Heart left ventricle (tissue), 16 donors: ENCODE results near the gene DHX36. TPM values are rescaled to one million over a fixed set of nuclear protein-coding genes. Genes with fewer than 3 reads are reported as not detected.

Experiments used
- ATAC-seq, 4 donors: fragments of 200-7000 bp; cut with Tn5 transposase; one replicate each; pipeline ENCODE4 v1.9.1; 2020 to 2022; ENCODE audit warnings: moderate library complexity in 4 of 4, mild to moderate bottlenecking in 3 of 4, moderate number of reproducible peaks in 1 of 4
- DNase-seq, 5 donors: peaks; one replicate each; pipeline ENCODE4 v3.0.0-alpha.2; 2020
- H3K27ac ChIP-seq, 12 donors: fragments of 200-600 bp; sonication (generic) in 4 of 12; one replicate each; pipeline versions ENCODE4 v1.5.0 to v1.8.0; 2016 to 2022; ENCODE audit warnings: mild to moderate bottlenecking in 2 of 12
- H3K27me3 ChIP-seq, 9 donors: fragments of 200-600 bp; sonication (generic) in 2 of 9; one replicate each; pipeline versions ENCODE4 v1.5.1 to v1.8.0; 2016 to 2022; ENCODE audit warnings: mild to moderate bottlenecking in 3 of 9
- H3K36me3 ChIP-seq, 9 donors: fragments of 200-600 bp; sonication (generic) in 2 of 9; one replicate each; pipeline versions ENCODE4 v1.5.0 to v1.8.0; 2018 to 2022; ENCODE audit warnings: mild to moderate bottlenecking in 2 of 9
- H3K4me1 ChIP-seq, 12 donors: fragments of 200-600 bp; sonication (generic) in 4 of 12; one replicate each; pipeline versions ENCODE4 v1.5.0 to v1.8.0; 2016 to 2022; ENCODE audit warnings: mild to moderate bottlenecking in 3 of 12
- H3K4me3 ChIP-seq, 12 donors: fragments of 200-600 bp; sonication (generic) in 4 of 12; one replicate each; pipeline versions ENCODE4 v1.5.0 to v1.8.0; 2017 to 2022; ENCODE audit warnings: mild to moderate bottlenecking in 9 of 12, moderate library complexity in 4 of 12
- H3K9me3 ChIP-seq, 12 donors: fragments of 200-600 bp; sonication (generic) in 4 of 12; one replicate each; pipeline versions ENCODE4 v1.5.0 to v1.8.0; 2016 to 2022; ENCODE audit warnings: mild to moderate bottlenecking in 1 of 12
- CTCF ChIP-seq, 12 donors: fragments of 200-600 bp; sonication (generic) in 4 of 12; IDR thresholded peaks; one replicate each; pipeline versions ENCODE4 v1.5.0 to v1.8.0; 2018 to 2022; ENCODE audit warnings: antibody characterized with exemption in 12 of 12, mild to moderate bottlenecking in 5 of 12
- POLR2A ChIP-seq, 2 donors: fragments of 450-650 bp; IDR thresholded peaks; one replicate each; pipeline ENCODE4 v1.6.1; 2017; ENCODE audit warnings: antibody characterized with exemption in 2 of 2, mild to moderate bottlenecking in 2 of 2, moderate library complexity in 2 of 2
- WGBS, 4 donors: extraction: QIAGEN DNeasy Blood & Tissue Kit in 2 of 4; methylation state at CpG; one replicate each; pipeline versions ENCODE4 v1.1.5 to v1.1.7; 2013 to 2018; 5-methylcytosine and 5-hydroxymethylcytosine counted together
- intact Hi-C, 10 donors: fragments of 100-400 bp; cut with DNase I; formaldehyde crosslinking; loops; one replicate each; pipeline versions ENCODE4 v1.11.1 to v1.14.2; 2022
- polyA plus RNA-seq, 2 donors: library from polyadenylated mRNA; stranded (reverse); fragments of 200-250 nt; gene quantifications; one replicate each; pipeline ENCODE4 v1.2.3, GENCODE V29; 2013
- total RNA-seq, 9 donors: library from RNA; depleted of rRNA in 2 of 9; stranded (reverse); fragments of >200 nt in 2 of 9; fragmentation: NEBNext Ultra II Directional in 3 of 9; extraction: Animal tissue kit (Norgen Biotek cat#: 25700) in 3 of 9; gene quantifications; one replicate each; pipeline versions ENCODE4 v1.1.0 to v1.2.4, GENCODE V29; 2016 to 2023
- donor health status: ischemic (EF 13 %, LVEDD 7.1; RV severe dilation, severe dysfunction).
- donor health status: healthy with polysubstance abuse.
- donor health status: DM: no; HTN: yes; CAD: no.
- donor health status: DM: no; HTN: no; CAD: no.
- donor health status: ischemic (EF 25% LVEDD 6.9; RV normal size, moderate dysfunction).
- donor health status: ischemic (EF 25% LVEDD 5.7; RV mildly dilated, moderate dysfunction).
- donor health status: healthy.
- donor health status: DM: yes; HTN: yes; CAD: no.
- donor health status: ischemic (EF 35%, LVEDD 5.7; RV mildly dilated, moderate dysfunction).
- donor health status: nonischemic (EF 11% LVEDD 7.7; RV severe dilation, severe dysfunction).
- donor health status: DM: yes; HTN: yes; CAD: no.
- donor health status: PGD.
- donor health status: ischemic (EF 29% LVEDD 5.4; RV normal size, mild dysfunction).
- donor health status: nonischemic (EF 23%, LVEDD 6.1; RV moderate dilation, normal function).

Gene DHX36
- total and polyA plus RNA-seq, 11 donors: 20.4 to 50.0 (median 34.2) TPM

DNA sequence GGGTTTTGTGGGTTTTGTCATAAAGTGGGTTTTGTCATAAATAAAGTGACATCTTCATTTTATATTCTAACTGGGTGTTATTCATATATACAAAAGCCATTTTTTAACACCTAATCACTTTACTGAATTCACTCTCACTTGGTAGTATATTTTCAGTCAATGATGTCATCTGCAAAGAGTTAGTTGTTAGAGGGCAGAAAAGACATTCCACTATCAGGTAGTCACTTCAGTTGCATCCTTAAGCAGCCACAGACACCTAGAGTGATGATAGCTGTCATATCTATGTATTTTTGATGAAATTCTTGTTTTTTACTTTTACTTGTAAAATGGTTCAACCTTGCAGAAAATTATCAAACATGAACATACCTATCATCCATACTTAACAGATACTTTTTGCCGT, 89.0 kb downstream of the DHX36 start:
- no peaks in the 10 kb centered on the region for H3K27me3 ChIP-seq
- TF ChIP-seq CTCF (IDR thresholded peaks at IDR 0.05) (no peak), POLR2A (IDR thresholded peaks at IDR 0.05) (no peak)
- peaks cover 0 to 2% (median 0%) of the 10 kb centered on the region in 9 donors for H3K36me3 ChIP-seq
- no peak for ATAC-seq
- no peak overlapping the region for H3K4me3 ChIP-seq
- no peak overlapping the region for H3K27ac ChIP-seq
- no peaks in the 10 kb centered on the region for H3K9me3 ChIP-seq
- peaks cover 0 to 6% (median 0%) of the 10 kb centered on the region in 12 donors for H3K4me1 ChIP-seq
- DNase-seq: no peak
- intact Hi-C loops: loop anchor here in 1 of 10 donors (10.0 kb wide), 1 partner anchor 111 kb away; the partner anchor contains the start of gene ARHGEF26
- 90 to 97% (median 95%) methylated on average over 1 of the region's 1 CpG for WGBS, 4 donors

- WGBS, 4 donors: 63 to 75% (median 72%) methylated on average over 2 of the region's 2 CpGs
- TF ChIP-seq POLR2A (IDR thresholded peaks at IDR 0.05): no peak
- no peak for TF ChIP-seq CTCF (IDR thresholded peaks at IDR 0.05)
- DNase-seq (no peak), ATAC-seq (no peak)
- no peak overlapping the region for H3K4me3 ChIP-seq
- H3K4me1 ChIP-seq: peaks cover 0 to 24% (median 0%) of the 10 kb centered on the region in 12 donors
- H3K27me3 ChIP-seq: no peaks in the 10 kb centered on the region
- peak overlapping the region in 1 of 12 donors; percentile 17 for H3K27ac ChIP-seq
- H3K9me3 ChIP-seq: no peaks in the 10 kb centered on the region
- intact Hi-C loops: no loop called here
- H3K36me3 ChIP-seq: peaks cover 0 to 7% (median 0%) of the 10 kb centered on the region in 9 donors
Measured at GRCh38 chr3:154229217-154229590, 95.1 kb downstream of the DHX36 start.

GRCh38 chr3:154228561-154229216, 95.6 kb downstream of the DHX36 start:
- DNase-seq: no peak
- H3K36me3 ChIP-seq: peaks cover 0 to 7% (median 0%) of the 10 kb centered on the region in 9 donors
- H3K4me3 ChIP-seq: no peak overlapping the region
- ATAC-seq: no peak
- TF ChIP-seq CTCF (IDR thresholded peaks at IDR 0.05) (no peak), POLR2A (IDR thresholded peaks at IDR 0.05) (no peak)
- peaks cover 0 to 24% (median 0%) of the 10 kb centered on the region in 12 donors for H3K4me1 ChIP-seq
- WGBS, 4 donors: 61 to 73% (median 62%) methylated on average over 6 of the region's 6 CpGs
- H3K9me3 ChIP-seq: no peaks in the 10 kb centered on the region
- peak overlapping the region in 1 of 12 donors; percentile 17 for H3K27ac ChIP-seq
- intact Hi-C loops: no loop called here
- no peaks in the 10 kb centered on the region for H3K27me3 ChIP-seq

GRCh38 chr3:154227531-154227930, 96.8 kb downstream of the DHX36 start:
- intact Hi-C loops: no loop called here
- ATAC-seq (no peak), DNase-seq (no peak)
- H3K4me3 ChIP-seq: no peak overlapping the region
- H3K9me3 ChIP-seq: no peaks in the 10 kb centered on the region
- peaks cover 0 to 24% (median 0%) of the 10 kb centered on the region in 12 donors for H3K4me1 ChIP-seq
- TF ChIP-seq CTCF (IDR thresholded peaks at IDR 0.05): no peak
- no peak for TF ChIP-seq POLR2A (IDR thresholded peaks at IDR 0.05)
- 79 to 92% (median 86%) methylated on average over 3 of the region's 3 CpGs for WGBS, 4 donors
- peaks cover 0 to 7% (median 0%) of the 10 kb centered on the region in 9 donors for H3K36me3 ChIP-seq
- no peaks in the 10 kb centered on the region for H3K27me3 ChIP-seq
- no peak overlapping the region for H3K27ac ChIP-seq
